Skeletal muscle satellite cell (primary cell): Measurements from ENCODE around the gene LRRC52.
"Not testable (repeated sequence)": the region's sequence is repeated elsewhere in the genome, so short reads cannot be mapped to it uniquely, and the experiment has no call there.

Experiments used
- H3K27me3 ChIP-seq: 2 replicates; pipeline ENCODE4 v1.7.0; 2013; ENCODE audit warnings: low read length; ENCODE audit not compliant: control insufficient read depth, insufficient read depth
- H3K36me3 ChIP-seq: 2 replicates; pipeline ENCODE4 v1.7.0; 2013; ENCODE audit warnings: mild to moderate bottlenecking, control low read depth, low read length; ENCODE audit not compliant: insufficient read depth
- H3K4me1 ChIP-seq: 2 replicates; pipeline ENCODE4 v1.7.0; 2013; ENCODE audit warnings: low read length; ENCODE audit not compliant: control insufficient read depth, insufficient read depth
- H3K4me2 ChIP-seq: 2 replicates; pipeline ENCODE4 v1.7.0; 2013; ENCODE audit warnings: mild to moderate bottlenecking, low read length
- H3K4me3 ChIP-seq: 2 replicates; pipeline ENCODE4 v1.7.0; 2013; ENCODE audit warnings: low read length
- H3K9ac ChIP-seq: 2 replicates; pipeline ENCODE4 v1.7.0; 2013; ENCODE audit warnings: mild to moderate bottlenecking, low read depth, low read length, moderate library complexity
- H3K9me3 ChIP-seq: replicated peaks from 2 replicates; pipeline ENCODE4 v1.7.0; 2013; ENCODE audit warnings: mild to moderate bottlenecking, control low read depth, low read length

The LRRC52 gene

DNA sequence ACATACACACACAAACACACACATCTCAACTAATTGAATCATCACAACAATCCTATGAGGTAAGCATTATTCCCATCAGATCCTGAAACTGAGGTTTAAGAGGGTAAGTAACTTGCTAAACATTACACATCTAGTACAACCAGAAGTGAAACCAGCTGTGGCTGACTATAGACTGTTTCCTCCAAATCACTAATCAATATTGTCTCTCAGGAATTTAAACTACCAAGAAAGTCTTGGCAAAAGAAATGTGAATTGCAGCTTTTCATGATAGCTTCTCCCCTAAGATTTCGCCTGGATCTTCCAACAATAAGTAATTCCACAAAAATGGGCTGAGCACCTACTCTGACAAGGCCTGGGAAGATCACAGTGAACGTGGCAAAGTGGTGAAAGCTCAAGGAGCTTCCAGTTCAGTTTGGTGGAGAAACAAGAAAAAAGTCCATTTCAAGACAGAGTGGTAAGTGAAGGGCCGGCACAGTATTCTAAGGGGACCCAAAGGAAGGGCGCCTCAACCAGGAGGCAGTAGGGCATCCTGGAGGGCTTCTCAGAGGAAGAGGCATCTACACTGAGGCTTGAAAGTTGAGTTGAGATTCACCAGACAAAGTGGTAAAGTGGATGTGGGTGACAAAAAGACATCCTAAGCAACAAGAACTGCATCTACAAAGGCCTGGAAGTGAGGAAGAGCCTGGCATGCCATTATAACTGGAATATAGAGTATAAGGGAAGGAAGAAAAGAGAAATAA, 22.1 kb downstream of the LRRC52 start:
- no peak overlapping the region for H3K4me2 ChIP-seq
- H3K9me3 ChIP-seq: no peaks in the 10 kb centered on the region
- H3K4me3 ChIP-seq: no peak overlapping the region
- H3K36me3 ChIP-seq: no peaks in the 10 kb centered on the region
- no peak overlapping the region for H3K9ac ChIP-seq
- peaks cover 11% of the 10 kb centered on the region for H3K27me3 ChIP-seq
- H3K4me1 ChIP-seq: no peaks in the 10 kb centered on the region

DNA sequence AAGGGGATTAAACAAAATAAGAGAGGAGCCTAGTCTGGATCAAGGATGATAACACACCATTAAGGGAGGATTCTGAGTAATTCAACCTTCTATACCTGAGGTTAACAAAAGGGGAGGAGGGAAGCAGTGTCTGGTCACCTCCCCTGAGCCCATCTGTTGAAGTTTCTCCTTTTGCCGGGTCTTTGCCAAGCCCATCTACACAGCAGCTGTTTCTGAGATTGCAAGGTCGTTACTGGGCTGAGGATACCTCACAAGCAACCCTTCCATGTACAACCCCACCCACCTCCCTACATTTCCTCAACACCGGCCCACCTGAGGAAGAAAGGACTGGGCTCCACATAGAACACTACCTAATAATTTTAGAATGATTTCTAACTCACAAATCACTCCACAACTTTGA, 26.3 kb downstream of the LRRC52 start:
- Histone ChIP-seq H3K27me3 (peaks cover 14% of the 10 kb centered on the region), H3K36me3 (no peaks in the 10 kb centered on the region), H3K9ac (no peak overlapping the region), H3K4me2 (no peak overlapping the region), H3K4me1 (no peaks in the 10 kb centered on the region), H3K4me3 (no peak overlapping the region), H3K9me3 (no peaks in the 10 kb centered on the region)

DNA sequence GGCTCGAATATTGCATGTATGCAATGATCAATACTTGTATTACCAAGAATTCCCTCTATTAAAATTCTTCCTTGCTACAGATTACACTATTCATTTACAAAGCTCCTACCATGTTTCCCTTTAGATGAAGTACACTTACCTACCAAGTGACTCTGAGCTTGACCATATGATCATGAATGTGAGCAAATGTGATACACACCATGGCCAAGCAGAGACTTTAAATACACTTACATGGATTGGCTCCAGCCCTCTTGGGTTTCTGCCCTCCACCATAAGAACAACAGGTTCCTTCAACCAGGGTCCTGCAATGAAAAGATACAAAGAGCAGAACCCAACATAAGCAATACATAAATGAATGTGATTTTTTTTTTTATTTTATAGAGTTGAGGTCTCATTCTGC, 30.0 kb downstream of the LRRC52 start:
- Histone ChIP-seq H3K36me3 (no peaks in the 10 kb centered on the region), H3K27me3 (peaks cover 21% of the 10 kb centered on the region), H3K9ac (no peak overlapping the region), H3K4me2 (no peak overlapping the region), H3K9me3 (no peaks in the 10 kb centered on the region), H3K4me3 (no peak overlapping the region), H3K4me1 (no peaks in the 10 kb centered on the region)

DNA sequence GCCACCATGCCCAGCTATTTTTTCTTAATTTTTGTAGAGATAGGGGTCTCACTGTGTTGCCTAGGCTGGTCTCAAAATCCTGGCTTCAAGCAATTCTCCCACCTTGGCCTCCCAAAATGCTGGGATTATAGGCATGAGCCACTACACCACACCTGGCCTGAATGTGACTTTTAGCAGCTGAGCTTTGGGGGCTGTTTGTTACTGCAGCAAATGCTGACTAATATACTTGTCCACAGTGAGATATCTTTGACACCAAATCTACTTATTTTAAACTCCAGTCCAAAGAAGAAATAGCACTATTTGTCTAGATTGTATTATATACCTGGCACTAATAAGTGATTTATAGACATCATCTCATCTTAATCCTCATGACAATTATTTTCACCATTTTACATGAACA, 30.5 kb downstream of the LRRC52 start:
- Histone ChIP-seq H3K4me3 (no peak overlapping the region), H3K9ac (no peak overlapping the region), H3K9me3 (no peaks in the 10 kb centered on the region), H3K4me2 (no peak overlapping the region), H3K4me1 (no peaks in the 10 kb centered on the region), H3K36me3 (no peaks in the 10 kb centered on the region), H3K27me3 (peaks cover 23% of the 10 kb centered on the region)

DNA sequence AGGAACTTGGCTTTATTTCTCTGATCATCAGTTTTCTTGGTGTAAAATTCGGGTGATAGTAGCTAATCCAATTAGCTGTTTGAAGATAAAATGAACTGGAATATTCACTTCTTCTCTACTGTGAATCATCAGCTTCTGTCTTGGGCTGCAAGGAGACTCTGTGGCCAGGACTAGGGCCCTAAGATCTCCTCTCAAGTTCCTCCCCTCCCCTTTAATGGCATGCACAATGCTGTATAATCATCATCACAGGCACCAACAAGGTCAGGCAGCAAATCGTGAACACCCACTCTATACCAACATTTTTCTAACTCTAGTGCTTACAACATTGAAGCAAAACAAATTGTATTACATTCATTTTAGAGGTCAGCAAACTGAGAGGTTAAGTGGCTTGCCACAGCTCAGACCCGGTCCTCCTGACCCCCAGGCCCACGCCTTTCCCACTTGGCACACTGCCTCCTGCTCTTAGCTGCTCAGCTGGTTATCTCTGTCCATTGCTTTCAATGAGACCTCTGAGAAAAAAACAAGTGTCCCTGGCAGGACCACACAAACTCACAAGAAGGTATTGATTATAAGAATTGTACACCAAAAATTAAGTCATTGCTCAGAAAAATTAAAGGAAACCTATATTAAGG, 31.8 kb downstream of the LRRC52 start:
- H3K4me3 ChIP-seq: no peak overlapping the region
- H3K9ac ChIP-seq: no peak overlapping the region
- no peaks in the 10 kb centered on the region for H3K4me1 ChIP-seq
- no peaks in the 10 kb centered on the region for H3K36me3 ChIP-seq
- H3K9me3 ChIP-seq: no peaks in the 10 kb centered on the region
- peaks cover 27% of the 10 kb centered on the region for H3K27me3 ChIP-seq
- H3K4me2 ChIP-seq: no peak overlapping the region

DNA sequence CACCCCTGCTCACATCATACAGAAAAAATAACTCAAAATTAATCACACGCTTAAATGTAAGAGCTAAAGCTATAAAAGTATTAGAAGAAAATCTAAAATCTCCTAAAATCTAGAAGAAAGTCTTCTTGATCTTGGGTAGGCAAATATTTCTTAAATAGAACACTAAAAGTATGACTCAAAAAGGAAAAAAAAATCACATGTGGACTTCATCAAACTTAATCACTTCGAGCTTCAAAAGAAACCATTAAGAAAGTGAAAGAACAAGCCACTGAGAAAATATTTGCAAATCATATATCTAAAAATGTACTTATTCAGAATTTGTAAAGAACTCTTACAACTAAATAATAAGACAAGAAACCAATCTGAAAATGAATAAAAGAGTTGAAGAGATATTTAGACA, 32.7 kb downstream of the LRRC52 start:
- Histone ChIP-seq H3K36me3 (no peaks in the 10 kb centered on the region), H3K27me3 (peaks cover 27% of the 10 kb centered on the region), H3K4me1 (no peaks in the 10 kb centered on the region), H3K9ac (no peak overlapping the region), H3K4me2 (no peak overlapping the region), H3K4me3 (no peak overlapping the region), H3K9me3 (no peaks in the 10 kb centered on the region)

DNA sequence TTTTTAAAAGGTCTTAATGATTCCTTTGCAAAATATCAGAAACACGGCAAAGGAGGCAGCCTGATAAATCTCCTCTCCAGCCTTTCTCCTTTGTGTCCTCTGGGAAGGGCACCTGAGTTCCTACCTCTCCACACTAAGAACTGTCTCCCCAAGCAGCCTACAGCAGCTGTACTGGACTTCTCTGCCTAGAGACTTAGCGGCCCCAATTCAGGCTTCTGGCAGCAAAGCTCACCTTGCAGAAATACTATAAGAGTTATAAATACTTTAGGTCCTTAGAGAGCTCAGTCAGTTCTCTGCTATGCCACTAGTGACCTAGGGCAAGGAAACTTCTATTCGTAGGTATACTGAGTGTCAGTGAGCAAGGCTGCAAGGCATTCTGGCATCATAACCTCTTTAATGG, 33.9 kb downstream of the LRRC52 start:
- H3K27me3 ChIP-seq: peaks cover 24% of the 10 kb centered on the region
- no peak overlapping the region for H3K9ac ChIP-seq
- H3K9me3 ChIP-seq: no peaks in the 10 kb centered on the region
- no peak overlapping the region for H3K4me2 ChIP-seq
- no peaks in the 10 kb centered on the region for H3K36me3 ChIP-seq
- H3K4me1 ChIP-seq: no peaks in the 10 kb centered on the region
- no peak overlapping the region for H3K4me3 ChIP-seq

DNA sequence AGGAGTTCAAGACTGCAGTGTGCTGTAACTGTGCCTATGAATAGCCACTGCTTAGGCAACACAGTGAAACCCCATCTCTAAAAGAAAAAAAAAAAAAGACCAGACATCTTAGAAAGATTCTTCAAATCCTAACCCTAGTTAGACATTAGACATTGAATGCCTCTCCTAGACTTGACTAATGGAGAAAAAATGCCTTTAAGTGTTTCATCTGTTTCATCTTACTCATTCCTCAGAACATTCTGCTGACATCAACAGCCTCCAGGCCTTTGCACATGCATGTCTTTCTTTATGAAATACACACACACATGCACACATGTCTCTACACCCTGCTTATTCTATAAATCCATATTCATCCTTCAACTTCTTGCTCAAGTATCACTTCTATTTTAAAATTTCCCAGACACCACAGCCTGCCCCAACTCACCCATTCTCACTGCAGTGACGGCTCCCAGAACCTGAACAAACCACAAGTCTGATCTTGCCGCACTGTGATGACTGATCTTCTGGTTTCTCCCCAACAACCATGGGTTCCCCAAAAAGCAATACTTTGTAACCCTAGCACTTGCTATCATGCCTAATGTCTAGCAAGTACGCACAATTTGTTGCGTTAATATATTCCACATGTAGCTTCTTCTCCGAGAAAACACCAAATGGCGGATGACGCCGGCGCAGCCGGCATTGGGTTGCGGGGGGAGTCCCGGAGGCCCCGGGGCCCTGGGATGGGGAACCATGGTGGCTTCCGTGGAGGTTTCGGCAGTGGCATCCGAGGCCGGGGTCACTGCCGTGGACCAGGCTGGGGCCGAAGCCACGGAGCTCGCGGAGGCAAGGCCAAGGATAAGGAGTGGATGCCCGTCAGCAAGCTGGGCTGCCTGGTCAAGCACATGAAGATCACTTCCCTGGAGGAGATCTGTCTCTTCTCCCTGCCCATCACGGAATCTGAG, 37.4 kb downstream of the LRRC52 start:
- no peaks in the 10 kb centered on the region for H3K4me1 ChIP-seq
- peaks cover 39% of the 10 kb centered on the region for H3K27me3 ChIP-seq
- H3K4me2 ChIP-seq: no peak overlapping the region
- H3K36me3 ChIP-seq: no peaks in the 10 kb centered on the region
- no peak overlapping the region for H3K9ac ChIP-seq
- H3K9me3 ChIP-seq: no peaks in the 10 kb centered on the region
- no peak overlapping the region for H3K4me3 ChIP-seq

DNA sequence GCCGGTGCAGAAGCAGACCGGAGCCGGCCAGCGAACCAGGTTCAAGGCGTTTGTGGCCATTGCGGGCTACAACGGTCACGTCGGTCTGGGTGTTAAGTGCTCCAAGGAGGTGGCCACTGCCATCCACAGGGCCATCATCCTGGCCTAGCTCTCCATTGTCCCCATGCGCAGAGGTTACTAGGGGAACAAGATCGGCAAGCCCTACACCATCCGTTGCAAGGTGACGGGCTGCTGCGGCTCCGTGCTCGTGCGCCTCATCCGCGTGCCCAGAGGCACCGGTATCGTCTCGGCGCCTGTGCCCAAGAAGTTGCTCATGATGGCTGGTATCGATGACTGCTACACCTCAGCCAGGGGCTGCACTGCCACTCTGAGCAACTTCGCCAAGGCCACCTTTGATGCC, 38.1 kb downstream of the LRRC52 start:
- Histone ChIP-seq H3K9me3 (no peaks in the 10 kb centered on the region), H3K4me2 (no peak overlapping the region), H3K4me1 (no peaks in the 10 kb centered on the region), H3K9ac (no peak overlapping the region), H3K36me3 (no peaks in the 10 kb centered on the region), H3K4me3 (no peak overlapping the region), H3K27me3 (peaks cover 44% of the 10 kb centered on the region)

DNA sequence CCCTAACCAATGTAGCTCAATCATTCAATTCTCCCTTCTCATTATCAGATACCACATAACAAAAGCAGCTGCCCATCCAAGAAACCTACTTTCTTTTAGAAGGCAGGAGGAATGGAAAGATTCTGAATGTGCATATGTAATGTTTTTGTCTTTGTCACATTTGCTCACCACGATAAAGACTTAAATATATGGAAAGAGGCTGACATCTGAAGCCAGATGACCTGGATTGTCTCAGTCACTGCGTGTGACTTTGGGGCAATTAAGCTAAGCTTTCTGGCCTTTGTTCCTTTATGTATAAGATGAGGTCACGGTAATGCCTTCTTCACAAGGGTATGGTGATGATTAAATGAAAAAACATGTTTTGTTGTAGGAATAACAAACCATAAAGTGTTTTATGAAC, 42.6 kb downstream of the LRRC52 start:
- Histone ChIP-seq H3K4me3 (no peak overlapping the region), H3K4me1 (no peaks in the 10 kb centered on the region)

DNA sequence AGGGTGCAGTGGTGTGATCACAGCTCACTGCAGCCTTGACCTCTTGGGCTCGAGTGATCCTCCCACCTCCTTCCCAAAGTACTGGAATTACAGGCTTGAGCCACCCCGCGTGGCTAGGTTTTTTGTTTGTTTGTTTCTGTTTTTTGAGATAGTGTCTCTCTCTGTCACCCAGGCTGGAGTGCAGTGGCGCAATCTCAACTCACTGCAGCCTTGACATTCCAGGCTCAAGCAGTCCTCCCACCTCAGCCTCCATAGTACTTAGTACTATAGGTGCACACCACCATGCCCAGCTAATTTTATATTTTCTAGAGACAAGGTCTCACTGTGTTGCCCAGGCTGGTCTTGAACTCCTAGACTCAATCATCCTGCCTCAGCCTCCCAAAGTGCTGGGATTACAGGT, 47.6 kb downstream of the LRRC52 start:
- not testable (repeated sequence) for H3K4me2 ChIP-seq, H3K9ac ChIP-seq, H3K9me3 ChIP-seq, H3K36me3 ChIP-seq, H3K4me3 ChIP-seq, H3K4me1 ChIP-seq
- peaks cover 65% of the 10 kb centered on the region for H3K27me3 ChIP-seq

More for the DNA sequence above, 42.6 kb downstream of the LRRC52 start:
- no peak overlapping the region for H3K4me2 ChIP-seq
- H3K36me3 ChIP-seq: no peaks in the 10 kb centered on the region
- H3K9me3 ChIP-seq: no peaks in the 10 kb centered on the region
- no peak overlapping the region for H3K9ac ChIP-seq
- H3K27me3 ChIP-seq: peaks cover 64% of the 10 kb centered on the region
